ENCODE data around the gene TSPOAP1.
A peak's percentile ranks its signal among the peaks of the same experiment; 100 is the strongest.

Gene TSPOAP1

GRCh38 chr17:58324409-58325288, 3.9 kb downstream of the TSPOAP1 start:
- TF ChIP-seq CTCF (IDR thresholded peaks at IDR 0.05; ENCODE audit: control extremely low read depth, extremely low read depth, low read depth, missing control alignments) = peak; percentile 4
- no peak for DNase-seq (ENCODE audit: extremely low spot score)
- CTCF ChIA-PET = interaction anchor here (1.0 to 3.9 kb wide), 5 partner anchors 8 to 125 kb away, joined by 3 to 42 read pairs (median 5); partner anchors contain the start of gene SUPT4H1
- POLR2A ChIA-PET = interaction anchor here (1.4 to 4.1 kb wide), 5 partner anchors 7 to 93 kb away, joined by 6 to 39 read pairs (median 16); partner anchors contain the start of genes RNF43 and SUPT4H1

- DNase-seq (ENCODE audit: extremely low spot score) = no peak
- no peak for TF ChIP-seq CTCF (IDR thresholded peaks at IDR 0.05; ENCODE audit: control extremely low read depth, extremely low read depth, low read depth, missing control alignments)
- CTCF ChIA-PET = interaction anchor here (1.6 to 2.7 kb wide), 3 partner anchors 20 to 93 kb away, joined by 5 to 15 read pairs (median 7); partner anchors contain the start of gene RNF43
- POLR2A ChIA-PET = no interaction called here
Measured at GRCh38 chr17:58324056-58324408, 4.6 kb downstream of the TSPOAP1 start.

GRCh38 chr17:58323366-58324055, 5.1 kb downstream of the TSPOAP1 start:
- ChIA-PET POLR2A (interaction anchor here (0.9 to 2.6 kb wide), 7 partner anchors 9 to 335 kb away, joined by 3 to 13 read pairs (median 4); partner anchors contain the start of gene RNF43), CTCF (interaction anchor here (1.1 to 2.7 kb wide), 7 partner anchors 9 to 103 kb away, joined by 3 to 15 read pairs (median 5); partner anchors contain the start of gene RNF43)
- TF ChIP-seq CTCF (IDR thresholded peaks at IDR 0.05; ENCODE audit: control extremely low read depth, extremely low read depth, low read depth, missing control alignments) = no peak
- DNase-seq (ENCODE audit: extremely low spot score) = no peak

GRCh38 chr17:58322581-58323185, 5.9 kb downstream of the TSPOAP1 start:
- DNase-seq (ENCODE audit: extremely low spot score) = no peak
- CTCF ChIA-PET = interaction anchor here (1.1 to 2.7 kb wide), 8 partner anchors 9 to 104 kb away, joined by 3 to 15 read pairs (median 4); partner anchors contain the start of gene RNF43
- TF ChIP-seq CTCF (IDR thresholded peaks at IDR 0.05; ENCODE audit: control extremely low read depth, extremely low read depth, low read depth, missing control alignments) = no peak
- POLR2A ChIA-PET = interaction anchor here (0.7 to 2.6 kb wide), 10 partner anchors 9 to 336 kb away, joined by 3 to 16 read pairs (median 4); partner anchors contain the start of gene RNF43

GRCh38 chr17:58321571-58322525, 6.7 kb downstream of the TSPOAP1 start:
- no peak for TF ChIP-seq CTCF (IDR thresholded peaks at IDR 0.05; ENCODE audit: control extremely low read depth, extremely low read depth, low read depth, missing control alignments)

More at GRCh38 chr17:58321571-58322525, 6.7 kb downstream of the TSPOAP1 start:
- POLR2A ChIA-PET = interaction anchor here (0.7 to 2.6 kb wide), 7 partner anchors 9 to 337 kb away, joined by 3 to 16 read pairs (median 3); partner anchors contain the start of gene RNF43
- no peak for DNase-seq (ENCODE audit: extremely low spot score)
- CTCF ChIA-PET = interaction anchor here (0.8 to 2.7 kb wide), 6 partner anchors 18 to 105 kb away, joined by 3 to 15 read pairs (median 4); partner anchors contain the start of gene RNF43

All from GM10248 (cell line).